IMR-90 (cell line): ENCODE results near the gene PLEKHG7. TPM values are rescaled to one million over a fixed set of nuclear protein-coding genes. Genes with fewer than 3 reads are reported as not detected.

Experiments used
- ATAC-seq: fragments of 200-7000 bp; cut with Tn5 transposase; 2 replicates; pipeline ENCODE4 v1.9.1; 2020; ENCODE audit warnings: low read depth, mild to moderate bottlenecking, moderate library complexity
- BruUV-seq: library from RNA; stranded (reverse); fragments of 400-500 nt; replicated peaks from 2 replicates; lab custom pipeline; 2021; lab: Mats Ljungman, UMichigan
- CTCF ChIA-PET: fragments of 300-600 bp; formaldehyde crosslinking; extraction: SDS; loops from one replicate; lab custom pipeline; 2021; ENCODE audit warnings: antibody characterized with exemption; lab: Yijun Ruan, JAX
- POLR2A ChIA-PET: fragments of 300-600 bp; sonication (Branson Sonifier 250); formaldehyde crosslinking; loops from one replicate; lab custom pipeline; 2022; ENCODE audit warnings: antibody characterized with exemption; ENCODE audit not compliant: unreplicated experiment; lab: Charles Lee
- DNase-seq: peaks from one replicate; pipeline ENCODE4 v3.0.0; 2013
- H2AFZ ChIP-seq: replicated peaks from 2 replicates; pipeline ENCODE3; 2013; ENCODE audit warnings: low read length, mild to moderate bottlenecking; ENCODE audit not compliant: poor library complexity
- H2AK5ac ChIP-seq: 2 replicates; pipeline ENCODE4 v1.6.1; 2013; ENCODE audit warnings: low read depth, low read length, inconsistent platforms
- H2AK9ac ChIP-seq: replicated peaks from 2 replicates; pipeline ENCODE3; 2013; ENCODE audit warnings: mild to moderate bottlenecking, low read depth, low read length, moderate library complexity; ENCODE audit not compliant: poor library complexity
- H2BK120ac ChIP-seq: 2 replicates; pipeline ENCODE4 v1.6.1; 2013; ENCODE audit warnings: low read depth, low read length, inconsistent platforms
- H2BK15ac ChIP-seq: 3 replicates; pipeline ENCODE4 v1.6.1; 2013; ENCODE audit warnings: low read depth, low read length, inconsistent platforms
- H2BK20ac ChIP-seq: 2 replicates; pipeline ENCODE4 v1.6.1; 2013; ENCODE audit warnings: low read depth, mild to moderate bottlenecking, inconsistent platforms, low read length, moderate library complexity
- H2BK5ac ChIP-seq: 2 replicates; pipeline ENCODE4 v1.6.1; 2013; ENCODE audit warnings: mild to moderate bottlenecking, low read depth, low read length, inconsistent platforms; ENCODE audit not compliant: poor library complexity, severe bottlenecking
- H3K14ac ChIP-seq: replicated peaks from 2 replicates; pipeline ENCODE4 v1.6.1; 2013; ENCODE audit warnings: low read depth, low read length, inconsistent platforms
- H3K18ac ChIP-seq: 2 replicates; pipeline ENCODE4 v1.6.1; 2013; ENCODE audit warnings: low read depth, low read length, control low read depth
- H3K23ac ChIP-seq: 2 replicates; pipeline ENCODE4 v1.6.1; 2013; ENCODE audit warnings: low read depth, low read length, inconsistent platforms
- H3K27ac ChIP-seq: 2 replicates; pipeline ENCODE4 v1.5.1; 2013; ENCODE audit warnings: mild to moderate bottlenecking, control low read depth, low read length; ENCODE audit not compliant: insufficient read depth
- H3K27me3 ChIP-seq: 2 replicates; pipeline ENCODE4 v1.6.1; 2013; ENCODE audit warnings: low read length; ENCODE audit not compliant: control insufficient read depth, insufficient read depth
- H3K36me3 ChIP-seq: 2 replicates; pipeline ENCODE4 v1.6.1; 2013; ENCODE audit warnings: low read length, mixed read lengths; ENCODE audit not compliant: control insufficient read depth, insufficient read depth
- H3K4ac ChIP-seq: 2 replicates; pipeline ENCODE4 v1.6.1; 2013; ENCODE audit warnings: low read depth, low read length, inconsistent platforms
- H3K4me1 ChIP-seq: 2 replicates; pipeline ENCODE4 v1.6.1; 2013; ENCODE audit warnings: low read length, mixed read lengths; ENCODE audit not compliant: control insufficient read depth, insufficient read depth
- H3K4me2 ChIP-seq: 2 replicates; pipeline ENCODE4 v1.6.1; 2013; ENCODE audit warnings: low read depth, mild to moderate bottlenecking, control low read depth, low read length, moderate library complexity
- H3K4me3 ChIP-seq: 2 replicates; pipeline ENCODE4 v1.5.1; 2013; ENCODE audit warnings: low read depth, mild to moderate bottlenecking, control low read depth, low read length, moderate library complexity; ENCODE audit not compliant: insufficient read depth
- H3K56ac ChIP-seq: 2 replicates; pipeline ENCODE4 v1.6.1; 2013; ENCODE audit warnings: low read length, inconsistent platforms; ENCODE audit not compliant: insufficient read depth; ENCODE audit errors: extremely low read depth
- H3K79me1 ChIP-seq, 2 experiments: 2 replicates each; pipeline ENCODE4 v1.6.1; 2013; ENCODE audit warnings: low read length in 2 of 2, inconsistent platforms in 1 of 2, low read depth in 1 of 2
- H3K9ac ChIP-seq: 2 replicates; pipeline ENCODE4 v1.6.1; 2013; ENCODE audit warnings: low read depth, low read length, control low read depth
- H3K9me1 ChIP-seq: 2 replicates; pipeline ENCODE4 v1.6.1; 2013; ENCODE audit warnings: low read length, inconsistent platforms; ENCODE audit not compliant: insufficient read depth
- H3K9me3 ChIP-seq: 2 replicates; pipeline ENCODE4 v1.6.1; 2013; ENCODE audit warnings: low read length; ENCODE audit not compliant: control insufficient read depth, insufficient read depth
- H4K20me1 ChIP-seq: 2 replicates; pipeline ENCODE4 v1.6.1; 2013; ENCODE audit warnings: low read length, inconsistent platforms; ENCODE audit not compliant: insufficient read depth
- H4K5ac ChIP-seq: 2 replicates; pipeline ENCODE4 v1.6.1; 2013; ENCODE audit warnings: mild to moderate bottlenecking, low read depth, low read length, control low read depth
- H4K8ac ChIP-seq, 2 experiments: 2 replicates each; pipeline ENCODE4 v1.6.1; 2013; ENCODE audit warnings: low read depth in 2 of 2, low read length in 2 of 2, control low read depth in 1 of 2, inconsistent platforms in 1 of 2
- H4K91ac ChIP-seq: 2 replicates; pipeline ENCODE4 v1.6.1; 2013; ENCODE audit warnings: low read depth, low read length, inconsistent platforms; ENCODE audit not compliant: insufficient read depth
- BHLHE40 ChIP-seq: fragments of 150-350 bp; IDR thresholded peaks from 2 replicates; pipeline ENCODE4 v1.6.1; 2016; ENCODE audit warnings: mild to moderate bottlenecking, low read depth, low read length
- CEBPB ChIP-seq: IDR thresholded peaks from 2 replicates; pipeline ENCODE4 v1.6.1; 2012; ENCODE audit warnings: low read depth, low read length, improper control_type of control experiment
- CHD1 ChIP-seq: IDR thresholded peaks from 2 replicates; pipeline ENCODE4 v1.6.1; 2012; ENCODE audit warnings: low read depth, low read length, improper control_type of control experiment
- CTCF ChIP-seq: conservative IDR thresholded peaks from 2 replicates; pipeline ENCODE4 v1.5.1; 2012; ENCODE audit warnings: mild to moderate bottlenecking, low read depth, low read length, improper control_type of control experiment
- ELK1 ChIP-seq: fragments of 150-350 bp; IDR thresholded peaks from 2 replicates; pipeline ENCODE4 v1.6.1; 2016; ENCODE audit warnings: low read depth, mild to moderate bottlenecking, low read length, moderate library complexity, borderline replicate concordance
- FOS ChIP-seq: fragments of 150-350 bp; IDR thresholded peaks from 2 replicates; pipeline ENCODE4 v1.6.1; 2016; ENCODE audit warnings: low read depth, low read length
- MAFK ChIP-seq: IDR thresholded peaks from 2 replicates; pipeline ENCODE4 v1.6.1; 2012; ENCODE audit warnings: low read depth, low read length, improper control_type of control experiment
- MAZ ChIP-seq: IDR thresholded peaks from 2 replicates; pipeline ENCODE4 v1.6.1; 2012; ENCODE audit warnings: low read depth, mild to moderate bottlenecking, low read length, improper control_type of control experiment, moderate library complexity, borderline replicate concordance
- MXI1 ChIP-seq: IDR thresholded peaks from 2 replicates; pipeline ENCODE4 v1.6.1; 2012; ENCODE audit warnings: low read depth, mild to moderate bottlenecking, low read length, moderate library complexity, borderline replicate concordance
- NFE2L2 ChIP-seq: fragments of 150-350 bp; IDR thresholded peaks from 2 replicates; pipeline ENCODE4 v1.6.1; 2016; ENCODE audit warnings: low read depth, mild to moderate bottlenecking, low read length
- POLR2A ChIP-seq: IDR thresholded peaks from 2 replicates; pipeline ENCODE4 v1.6.1; 2012; ENCODE audit warnings: mild to moderate bottlenecking, low read depth, low read length
- RAD21 ChIP-seq: IDR thresholded peaks from 2 replicates; pipeline ENCODE4 v1.6.1; 2012; ENCODE audit warnings: low read length, improper control_type of control experiment
- RCOR1 ChIP-seq: IDR thresholded peaks from 2 replicates; pipeline ENCODE4 v1.6.1; 2012; ENCODE audit warnings: mild to moderate bottlenecking, low read length, improper control_type of control experiment; ENCODE audit not compliant: insufficient replicate concordance
- RFX5 ChIP-seq: IDR thresholded peaks from 2 replicates; pipeline ENCODE4 v1.8.0; 2012; ENCODE audit warnings: low read depth, mild to moderate bottlenecking, low read length, moderate library complexity
- SMC3 ChIP-seq: fragments of 150-350 bp; IDR thresholded peaks from 2 replicates; pipeline ENCODE4 v1.6.1; 2016; ENCODE audit warnings: low read depth, mild to moderate bottlenecking, antibody characterized with exemption, low read length, moderate library complexity
- USF2 ChIP-seq: fragments of 150-350 bp; IDR thresholded peaks from 2 replicates; pipeline ENCODE4 v1.6.1; 2017; ENCODE audit warnings: mild to moderate bottlenecking, antibody characterized with exemption, low read length, low read depth
- WGBS, 2 experiments: methylation state at CpG; one replicate each; pipeline versions ENCODE4 v1.1.5 to v1.1.7; 2013; ENCODE audit warnings: missing lambda C conversion rate in 2 of 2; ENCODE audit not compliant: insufficient read length in 1 of 2; ENCODE audit errors: extremely low coverage in 2 of 2; 5-methylcytosine and 5-hydroxymethylcytosine counted together
- dilution Hi-C: fragments of 300-500 bp; cut with HindIII; formaldehyde crosslinking; loops from one replicate; pipeline ENCODE4 v1.14.3; 2018; ENCODE audit warnings: low sequenced_read_pairs; ENCODE audit not compliant: unreplicated experiment
- in situ Hi-C: fragments of 300-500 bp; cut with MboI; formaldehyde crosslinking; loops from 3 replicates; pipeline ENCODE4 v1.14.3; 2019; ENCODE audit warnings: low sequenced_read_pairs, inconsistent platforms, mixed read lengths
- intact Hi-C: fragments of 100-400 bp; cut with micrococcal nuclease; formaldehyde crosslinking; loops from 2 replicates; pipeline ENCODE4 v1.10.0; 2022
- polyA plus RNA-seq, 3 experiments: library from polyadenylated mRNA; depleted of rRNA; stranded (reverse); fragments of >200 nt; gene quantifications; 2 replicates each; pipeline ENCODE4 v1.2.3, GENCODE V29; 2012; ENCODE audit warnings: low replicate concordance in 1 of 3
- total RNA-seq: library from RNA; depleted of rRNA; stranded (reverse); fragments of >200 nt; gene quantifications from 2 replicates; pipeline ENCODE4 v1.2.3, GENCODE V29; 2012

The PLEKHG7 gene
- total and polyA plus RNA-seq, 2 of the 4 experiments (the other 2 are of a cell fraction) = not detected

- H2BK5ac ChIP-seq = no peak overlapping the region
- WGBS, 2 experiments = no CpG with 5 or more reads among the region's 5 CpGs
- no peaks in the 10 kb centered on the region for H4K20me1 ChIP-seq
- no peak overlapping the region for H3K23ac ChIP-seq
- ChIA-PET CTCF (no interaction called here), POLR2A (no interaction called here)
- TF ChIP-seq MAZ (no peak), USF2 (no peak), CHD1 (no peak), FOS (no peak), CEBPB (no peak), MAFK (no peak), BHLHE40 (no peak), SMC3 (no peak), ELK1 (no peak), NFE2L2 (no peak), RCOR1 (no peak), MXI1 (no peak), POLR2A (no peak), RFX5 (no peak), CTCF (no peak), RAD21 (no peak)
- H3K9me3 ChIP-seq = no peaks in the 10 kb centered on the region
- ATAC-seq = peak; percentile 83
- H3K9me1 ChIP-seq = 0 out of 2 replicates have a peak, but pooled peaks cover 3% of the 10 kb centered on the region
- H2BK20ac ChIP-seq = no peak overlapping the region
- peak; percentile 57 for DNase-seq
- H2AFZ ChIP-seq = no peak overlapping the region
- no peak overlapping the region for H3K4me3 ChIP-seq
- no peaks in the 10 kb centered on the region for H3K4me1 ChIP-seq
- no peak overlapping the region for H4K91ac ChIP-seq
- no peak overlapping the region for H3K56ac ChIP-seq
- dilution Hi-C loops (no loop called here), in situ Hi-C loops (no loop called here), intact Hi-C loops (no loop called here)
- peak overlapping the region; percentile 82; the same call in 1 of the 2 replicates for H2AK5ac ChIP-seq
- no peaks in the 10 kb centered on the region for H3K27me3 ChIP-seq
- H2BK15ac ChIP-seq = no peak overlapping the region
- no peak overlapping the region for H3K18ac ChIP-seq
- H4K5ac ChIP-seq = no peak overlapping the region
- no peaks in the 10 kb centered on the region for H3K36me3 ChIP-seq
- peak overlapping the region; percentile 67 for H2AK9ac ChIP-seq
- H2BK120ac ChIP-seq = no peak overlapping the region
- H3K14ac ChIP-seq = no peak overlapping the region; the same call in 1 of the 2 replicates
- H3K9ac ChIP-seq = no peak overlapping the region
- H3K4ac ChIP-seq = no peak overlapping the region
- no peak overlapping the region for H3K27ac ChIP-seq
- no peak overlapping the region for H3K4me2 ChIP-seq
- H4K8ac ChIP-seq = no peak overlapping the region
- H3K79me1 ChIP-seq = no peaks in the 10 kb centered on the region; a peak in 1 of 4 replicates
- no TSS peak for BruUV-seq
These were observed 62.0 kb downstream of the PLEKHG7 start for GRCh38 chr12:92764831-92765230.
